Mononuclear cell (primary cell): ENCODE data around the gene RAP1A. TPM values are rescaled to one million over a fixed set of nuclear protein-coding genes. Genes with fewer than 3 reads are reported as not detected.

Experiments
- H3K27me3 ChIP-seq: 2 replicates; pipeline ENCODE4 v1.6.0; 2011; ENCODE audit warnings: low read length, control low read depth; ENCODE audit not compliant: insufficient read depth
- H3K4me1 ChIP-seq: 2 replicates; pipeline ENCODE4 v1.5.1; 2011; ENCODE audit warnings: mild to moderate bottlenecking, low read length, control low read depth; ENCODE audit not compliant: insufficient read depth
- H3K4me3 ChIP-seq: 2 replicates; pipeline ENCODE4 v1.5.1; 2011; ENCODE audit warnings: mild to moderate bottlenecking, low read length, moderate library complexity
- H3K9me3 ChIP-seq: 2 replicates; pipeline ENCODE4 v1.5.1; 2011; ENCODE audit warnings: low read depth, mild to moderate bottlenecking, control low read depth, low read length
- total RNA-seq: library from RNA; depleted of rRNA; stranded (reverse); fragments of >200 nt; gene quantifications from one replicate; pipeline ENCODE4 v1.2.3, GENCODE V29; 2012

Gene RAP1A
- total RNA-seq, 1 donor = 45.2 TPM

- H3K9me3 ChIP-seq = no peaks in the 10 kb centered on the region
- no peak overlapping the region for H3K4me3 ChIP-seq
- peaks cover 11% of the 10 kb centered on the region for H3K4me1 ChIP-seq
- no peaks in the 10 kb centered on the region for H3K27me3 ChIP-seq
Measured at GRCh38 chr1:111691886-111692285, 72.3 kb downstream of the RAP1A start.

- H3K27me3 ChIP-seq = no peaks in the 10 kb centered on the region
- H3K9me3 ChIP-seq = no peaks in the 10 kb centered on the region
- H3K4me3 ChIP-seq = no peak overlapping the region
- no peaks in the 10 kb centered on the region for H3K4me1 ChIP-seq
Measured at GRCh38 chr1:111695801-111696200, 76.2 kb downstream of the RAP1A start.

DNA sequence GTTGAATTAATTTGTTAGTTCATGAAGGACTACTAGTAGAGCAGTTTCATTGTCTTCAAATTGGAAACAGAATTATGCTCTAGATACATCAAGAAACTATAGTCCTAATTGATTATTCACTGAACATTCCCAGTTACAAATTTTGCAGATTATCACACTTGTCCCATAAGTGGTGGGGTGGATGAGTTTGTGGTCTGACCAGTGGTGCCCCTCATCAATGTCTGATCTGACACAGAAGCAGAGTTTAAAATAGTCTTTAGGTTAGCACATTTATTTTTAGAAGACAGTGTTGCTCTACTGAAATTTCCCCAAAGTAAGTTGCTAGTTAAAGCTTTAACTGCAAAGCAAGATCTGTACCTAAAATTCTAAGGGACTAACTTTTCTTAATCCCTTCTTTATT, 76.7 kb downstream of the RAP1A start:
- Histone ChIP-seq H3K4me1 (no peaks in the 10 kb centered on the region), H3K27me3 (no peaks in the 10 kb centered on the region), H3K4me3 (no peak overlapping the region), H3K9me3 (no peaks in the 10 kb centered on the region)

- Histone ChIP-seq H3K9me3 (no peaks in the 10 kb centered on the region), H3K4me1 (no peaks in the 10 kb centered on the region), H3K4me3 (no peak overlapping the region), H3K27me3 (no peaks in the 10 kb centered on the region)
Measured at GRCh38 chr1:111699268-111699667, 79.7 kb downstream of the RAP1A start.

DNA sequence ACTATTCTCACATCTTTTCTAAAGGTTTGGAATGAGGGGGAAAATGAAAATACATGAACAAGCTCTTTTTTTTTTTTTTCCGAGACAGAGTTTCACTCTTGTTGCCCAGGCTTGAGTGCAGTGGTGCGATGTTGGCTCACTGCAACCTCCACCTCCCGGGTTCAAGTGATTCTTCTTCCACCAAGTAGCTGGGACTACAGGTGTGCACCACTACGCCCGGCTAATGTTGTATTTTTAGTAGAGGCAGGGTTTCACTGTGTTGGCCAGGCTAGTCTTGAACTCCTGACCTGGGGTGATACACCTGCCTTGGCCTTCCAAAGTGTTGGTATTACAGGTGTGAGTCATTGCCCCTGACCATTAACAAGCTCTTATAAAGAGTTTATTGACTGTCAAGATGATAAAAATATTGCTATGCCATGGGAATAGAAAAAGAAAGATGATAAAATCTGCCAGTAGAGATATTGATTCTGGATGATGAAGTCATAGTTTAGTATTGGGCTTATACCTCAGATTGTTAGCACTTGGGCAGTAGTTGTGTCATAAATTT, 83.0 kb downstream of the RAP1A start:
- Histone ChIP-seq H3K4me3 (no peak overlapping the region), H3K4me1 (no peaks in the 10 kb centered on the region), H3K27me3 (no peaks in the 10 kb centered on the region), H3K9me3 (no peaks in the 10 kb centered on the region)

DNA sequence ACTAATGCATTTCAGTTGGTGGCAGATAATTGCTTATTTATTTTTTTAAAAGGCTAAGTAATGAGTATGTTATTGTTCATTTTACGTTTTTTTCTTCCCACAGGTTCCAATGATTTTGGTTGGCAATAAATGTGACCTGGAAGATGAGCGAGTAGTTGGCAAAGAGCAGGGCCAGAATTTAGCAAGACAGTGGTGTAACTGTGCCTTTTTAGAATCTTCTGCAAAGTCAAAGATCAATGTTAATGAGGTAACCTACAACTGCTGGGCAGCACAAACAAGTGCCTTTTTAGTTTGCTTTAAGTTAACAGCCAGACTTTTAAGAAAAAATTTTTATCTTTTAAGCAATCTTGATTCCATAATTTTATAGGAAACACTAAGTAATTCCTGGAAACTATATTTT, 84.7 kb downstream of the RAP1A start:
- Histone ChIP-seq H3K4me3 (no peak overlapping the region), H3K4me1 (no peaks in the 10 kb centered on the region), H3K9me3 (no peaks in the 10 kb centered on the region), H3K27me3 (no peaks in the 10 kb centered on the region)

GRCh38 chr1:111704776-111705175, 85.2 kb downstream of the RAP1A start:
- Histone ChIP-seq H3K4me3 (no peak overlapping the region), H3K9me3 (no peaks in the 10 kb centered on the region), H3K27me3 (no peaks in the 10 kb centered on the region), H3K4me1 (no peaks in the 10 kb centered on the region)

GRCh38 chr1:111705841-111706240, 86.3 kb downstream of the RAP1A start:
- no peaks in the 10 kb centered on the region for H3K9me3 ChIP-seq

DNA sequence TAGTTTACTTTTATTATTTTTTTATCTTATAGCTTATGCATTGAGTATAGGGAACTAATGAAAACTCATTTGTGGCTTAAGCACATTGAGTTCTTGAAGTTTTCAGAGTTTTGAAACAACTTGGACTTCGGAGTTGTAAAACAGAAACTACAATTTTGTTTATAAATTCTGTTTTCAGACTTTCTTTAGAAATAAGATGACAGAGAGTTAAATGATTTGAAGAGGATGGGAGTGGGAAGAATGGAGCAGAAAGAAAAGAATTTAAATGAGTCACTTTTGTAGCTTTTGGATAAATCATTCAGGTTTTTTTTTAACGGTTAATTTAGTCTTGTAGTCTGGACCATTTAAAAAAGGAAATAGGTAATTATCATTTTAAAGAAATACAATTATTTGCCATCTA, 87.3 kb downstream of the RAP1A start:
- Histone ChIP-seq H3K4me1 (no peaks in the 10 kb centered on the region), H3K4me3 (no peak overlapping the region), H3K27me3 (no peaks in the 10 kb centered on the region)

More at GRCh38 chr1:111705841-111706240, 86.3 kb downstream of the RAP1A start:
- H3K27me3 ChIP-seq = no peaks in the 10 kb centered on the region
- no peaks in the 10 kb centered on the region for H3K4me1 ChIP-seq
- no peak overlapping the region for H3K4me3 ChIP-seq

GRCh38 chr1:111707906-111708305, 88.3 kb downstream of the RAP1A start:
- Histone ChIP-seq H3K9me3 (no peaks in the 10 kb centered on the region), H3K4me3 (no peak overlapping the region), H3K4me1 (no peaks in the 10 kb centered on the region), H3K27me3 (no peaks in the 10 kb centered on the region)

More for the DNA sequence above, 87.3 kb downstream of the RAP1A start:
- H3K9me3 ChIP-seq = no peaks in the 10 kb centered on the region

DNA sequence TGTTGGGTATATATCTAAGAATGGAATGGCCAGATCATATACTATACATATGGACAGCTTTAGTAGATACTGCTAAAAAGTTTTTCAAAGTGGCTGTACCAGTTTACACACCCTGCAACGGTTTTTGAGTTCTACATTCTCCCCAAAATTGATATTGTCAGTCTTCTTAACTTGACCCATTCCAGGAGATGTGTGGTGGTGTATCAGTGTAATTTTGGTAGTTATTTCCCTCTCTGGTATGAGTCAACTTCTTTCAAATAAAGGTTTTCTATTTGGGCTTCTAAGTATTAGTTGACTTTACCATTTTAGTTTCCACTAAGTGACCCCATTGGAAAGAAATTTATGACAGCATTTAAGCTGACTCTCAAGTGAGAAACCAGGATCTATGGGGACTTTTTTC, 90.4 kb downstream of the RAP1A start:
- no peaks in the 10 kb centered on the region for H3K4me1 ChIP-seq
- no peak overlapping the region for H3K4me3 ChIP-seq
- H3K27me3 ChIP-seq = no peaks in the 10 kb centered on the region
- H3K9me3 ChIP-seq = no peaks in the 10 kb centered on the region

- Histone ChIP-seq H3K4me1 (peaks cover 17% of the 10 kb centered on the region), H3K9me3 (no peaks in the 10 kb centered on the region), H3K27me3 (no peaks in the 10 kb centered on the region), H3K4me3 (no peak overlapping the region)
Measured at GRCh38 chr1:111716333-111716732, 96.7 kb downstream of the RAP1A start.

DNA sequence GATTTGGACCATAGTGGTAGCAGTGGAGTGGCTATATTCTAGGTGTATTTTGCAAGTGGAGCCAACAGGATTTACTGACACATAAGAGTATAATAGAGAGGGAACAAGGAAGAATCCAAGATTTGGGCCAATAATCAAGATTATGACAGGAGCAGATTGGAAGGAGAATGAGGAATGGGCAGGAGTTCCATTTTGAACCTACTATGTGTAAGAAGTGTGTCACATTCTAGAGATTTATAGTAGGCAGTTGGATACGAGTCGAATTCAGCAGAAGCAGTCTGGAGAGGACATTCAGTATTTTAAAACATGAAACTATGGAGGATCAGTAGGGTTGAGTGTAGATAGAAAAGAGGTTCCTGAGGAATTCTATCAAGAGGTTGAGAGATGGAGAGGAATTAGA, 97.9 kb downstream of the RAP1A start:
- H3K4me1 ChIP-seq = peaks cover 23% of the 10 kb centered on the region
- no peak overlapping the region for H3K4me3 ChIP-seq
- no peaks in the 10 kb centered on the region for H3K9me3 ChIP-seq
- no peaks in the 10 kb centered on the region for H3K27me3 ChIP-seq

DNA sequence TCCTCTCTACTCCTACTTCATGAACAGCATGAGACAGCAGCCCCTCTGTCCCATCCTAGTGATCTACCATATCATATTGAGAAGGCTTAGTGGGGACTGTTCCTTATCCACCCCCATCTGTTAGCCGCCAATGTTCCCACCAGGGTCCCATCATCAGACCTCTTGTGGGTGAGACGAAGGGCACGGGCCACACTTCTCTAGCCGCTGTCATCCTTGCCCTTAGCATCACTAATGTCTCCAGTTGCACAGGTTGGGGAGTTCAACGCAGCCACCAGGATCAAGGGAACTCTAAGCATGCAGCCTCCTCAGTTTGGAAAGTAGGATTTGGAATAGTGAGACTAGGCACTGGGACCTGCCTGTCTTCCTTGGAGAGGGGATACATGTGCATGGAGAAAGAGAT, 99.5 kb downstream of the RAP1A start:
- H3K4me3 ChIP-seq = no peak overlapping the region
- no peaks in the 10 kb centered on the region for H3K27me3 ChIP-seq
- H3K4me1 ChIP-seq = peaks cover 28% of the 10 kb centered on the region
- no peaks in the 10 kb centered on the region for H3K9me3 ChIP-seq

- Histone ChIP-seq H3K27me3 (no peaks in the 10 kb centered on the region), H3K4me3 (no peak overlapping the region), H3K9me3 (no peaks in the 10 kb centered on the region)
Measured at GRCh38 chr1:111719674-111720132, 100.1 kb downstream of the RAP1A start.

GRCh38 chr1:111720274-111720976, 100.8 kb downstream of the RAP1A start:
- no peaks in the 10 kb centered on the region for H3K9me3 ChIP-seq
- H3K4me3 ChIP-seq = no peak overlapping the region
- no peaks in the 10 kb centered on the region for H3K27me3 ChIP-seq
- peaks cover 28% of the 10 kb centered on the region for H3K4me1 ChIP-seq

More at GRCh38 chr1:111719674-111720132, 100.1 kb downstream of the RAP1A start:
- H3K4me1 ChIP-seq = peaks cover 28% of the 10 kb centered on the region
